ENCODE measurements around the gene AKAP1.

Gene AKAP1

GRCh38 chr17:57132663-57133062 is 47.6 kb downstream of the AKAP1 start:
- no peak for DNase-seq

- DNase-seq = no peak
Measured at GRCh38 chr17:57133486-57133885, 48.4 kb downstream of the AKAP1 start.

- no peak for DNase-seq
Measured at GRCh38 chr17:57135026-57135788, 50.2 kb downstream of the AKAP1 start.

GRCh38 chr17:57135789-57136291 is 50.8 kb downstream of the AKAP1 start:
- no peak for DNase-seq

- no peak for DNase-seq
Measured at GRCh38 chr17:57136355-57136754, 51.3 kb downstream of the AKAP1 start.

GRCh38 chr17:57138030-57138911 is 53.2 kb downstream of the AKAP1 start:
- no peak for DNase-seq

- DNase-seq = no peak
Measured at GRCh38 chr17:57138956-57139576, 54.0 kb downstream of the AKAP1 start.

GRCh38 chr17:57140316-57140715 is 55.3 kb downstream of the AKAP1 start:
- no peak for DNase-seq

- no peak for DNase-seq
Measured at GRCh38 chr17:57142925-57143324, 57.9 kb downstream of the AKAP1 start.

GRCh38 chr17:57143361-57143760 is 58.3 kb downstream of the AKAP1 start:
- no peak for DNase-seq

GRCh38 chr17:57143919-57144318 is 58.9 kb downstream of the AKAP1 start:
- DNase-seq = no peak

GRCh38 chr17:57144567-57144966 is 59.5 kb downstream of the AKAP1 start:
- DNase-seq = no peak

- no peak for DNase-seq
Measured at GRCh38 chr17:57145347-57145746, 60.3 kb downstream of the AKAP1 start.

- no peak for DNase-seq
Measured at GRCh38 chr17:57146273-57146672, 61.2 kb downstream of the AKAP1 start.

GRCh38 chr17:57151798-57152197 is 66.8 kb downstream of the AKAP1 start:
- DNase-seq = no peak

- no peak for DNase-seq
Measured at GRCh38 chr17:57152967-57153528, 68.0 kb downstream of the AKAP1 start.

- DNase-seq = no peak
Measured at GRCh38 chr17:57154921-57155320, 69.9 kb downstream of the AKAP1 start.

GRCh38 chr17:57158325-57158724 is 73.3 kb downstream of the AKAP1 start:
- DNase-seq = no peak

- DNase-seq = no peak
Measured at GRCh38 chr17:57158795-57159194, 73.7 kb downstream of the AKAP1 start.

GRCh38 chr17:57160624-57161023 is 75.6 kb downstream of the AKAP1 start:
- DNase-seq = no peak

- DNase-seq = no peak
Measured at GRCh38 chr17:57164814-57165213, 79.8 kb downstream of the AKAP1 start.

- no peak for DNase-seq
Measured at GRCh38 chr17:57165754-57166153, 80.7 kb downstream of the AKAP1 start.

GRCh38 chr17:57166803-57167202 is 81.8 kb downstream of the AKAP1 start:
- no peak for DNase-seq

Data from activated T-cell treated with anti-CD3 and anti-CD28 coated beads, Interleukin-2, amount 50 U/mL, for 1 hour (primary cell).